ENCODE data around the gene EAF1.

- TF ChIP-seq, protein P1, sequence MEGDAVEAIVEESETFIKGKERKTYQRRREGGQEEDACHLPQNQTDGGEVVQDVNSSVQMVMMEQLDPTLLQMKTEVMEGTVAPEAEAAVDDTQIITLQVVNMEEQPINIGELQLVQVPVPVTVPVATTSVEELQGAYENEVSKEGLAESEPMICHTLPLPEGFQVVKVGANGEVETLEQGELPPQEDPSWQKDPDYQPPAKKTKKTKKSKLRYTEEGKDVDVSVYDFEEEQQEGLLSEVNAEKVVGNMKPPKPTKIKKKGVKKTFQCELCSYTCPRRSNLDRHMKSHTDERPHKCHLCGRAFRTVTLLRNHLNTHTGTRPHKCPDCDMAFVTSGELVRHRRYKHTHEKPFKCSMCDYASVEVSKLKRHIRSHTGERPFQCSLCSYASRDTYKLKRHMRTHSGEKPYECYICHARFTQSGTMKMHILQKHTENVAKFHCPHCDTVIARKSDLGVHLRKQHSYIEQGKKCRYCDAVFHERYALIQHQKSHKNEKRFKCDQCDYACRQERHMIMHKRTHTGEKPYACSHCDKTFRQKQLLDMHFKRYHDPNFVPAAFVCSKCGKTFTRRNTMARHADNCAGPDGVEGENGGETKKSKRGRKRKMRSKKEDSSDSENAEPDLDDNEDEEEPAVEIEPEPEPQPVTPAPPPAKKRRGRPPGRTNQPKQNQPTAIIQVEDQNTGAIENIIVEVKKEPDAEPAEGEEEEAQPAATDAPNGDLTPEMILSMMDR (conservative IDR thresholded peaks at IDR 0.05; ENCODE audit: low read length), result no peak
- no peak for TF ChIP-seq EZH2phosphoT487 (IDR thresholded peaks at IDR 0.05; ENCODE audit: borderline replicate concordance, low read depth, low read length)
Measured at GRCh38 chr3:15401936-15402335, 25.5 kb upstream of the EAF1 start.

Data from OCI-LY7 (cell line).